Kidney capillary endothelial cell (primary cell): ENCODE results near the gene ZNF280C.
"Not testable (repeated sequence)": the region's sequence is repeated elsewhere in the genome, so short reads cannot be mapped to it uniquely, and the experiment has no call there.

ENCODE experiments used
- DNase-seq: peaks from one replicate; pipeline ENCODE4 v3.0.0-alpha.2; 2018; ENCODE audit warnings: low spot score

The ZNF280C gene

DNA sequence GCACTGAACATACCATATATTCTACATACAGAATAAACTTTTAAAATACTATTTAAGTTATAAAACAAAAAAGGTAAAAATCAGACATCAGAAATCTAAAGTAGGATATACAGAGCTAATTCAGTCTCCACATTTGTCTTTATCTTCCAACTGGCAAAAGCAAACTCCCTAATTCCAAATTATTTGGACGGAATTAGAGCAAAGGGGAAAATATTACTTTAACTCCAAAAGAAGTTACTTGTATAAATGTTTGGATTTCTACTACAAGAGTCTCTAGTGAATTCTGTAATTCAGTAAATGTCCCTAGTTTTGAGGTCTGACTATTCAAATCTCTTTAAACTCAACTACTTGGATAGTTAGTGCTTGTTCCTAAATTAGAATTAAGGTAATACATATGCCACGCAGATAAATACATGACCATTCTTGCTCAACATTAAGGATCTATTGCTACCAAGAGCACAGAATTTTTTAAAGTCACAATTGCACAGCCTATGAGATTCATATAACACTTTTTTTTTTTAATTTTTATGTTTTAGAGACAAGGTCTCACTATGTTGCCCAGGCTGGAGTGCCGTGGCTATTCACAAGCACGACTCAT lies 7.3 kb downstream of the ZNF280C start:
- DNase-seq: no peak

DNA sequence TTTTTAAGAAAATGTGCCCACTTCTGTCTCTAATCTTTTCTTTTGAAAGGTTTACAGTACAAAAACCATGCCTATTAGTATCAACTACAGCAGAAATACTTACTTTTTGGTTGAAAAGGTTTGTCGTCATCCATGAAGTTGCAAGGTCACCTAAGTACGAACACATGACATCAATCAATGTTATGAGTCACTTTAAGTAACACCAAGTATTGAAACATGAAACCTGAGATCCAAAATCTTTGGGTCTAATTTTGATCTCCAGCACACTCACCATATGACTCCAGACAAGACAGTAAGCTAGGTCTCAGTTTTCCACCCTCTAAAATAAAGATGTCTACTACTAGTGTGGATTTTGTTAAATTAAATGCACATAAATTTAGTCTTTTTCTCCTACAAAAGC lies 8.4 kb downstream of the ZNF280C start:
- no peak for DNase-seq

DNA sequence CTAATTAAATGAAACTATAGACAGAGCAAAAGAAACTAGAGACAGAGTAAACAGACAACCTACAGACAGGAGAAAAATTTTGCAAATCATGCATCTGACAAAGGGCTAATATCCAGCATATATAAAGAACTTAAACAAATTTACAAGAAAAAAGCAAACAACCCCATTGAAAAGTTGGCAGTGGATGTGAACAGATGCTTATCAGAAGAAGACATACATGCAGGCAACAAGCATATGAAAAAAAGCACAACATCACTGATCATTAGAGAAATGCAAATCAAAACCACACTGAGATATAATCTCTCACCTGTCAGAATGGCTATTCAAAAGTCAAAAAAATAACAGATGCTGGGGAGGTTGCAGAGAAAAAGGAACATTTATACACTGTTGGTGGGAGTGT lies 14.8 kb downstream of the ZNF280C start:
- no peak for DNase-seq

DNA sequence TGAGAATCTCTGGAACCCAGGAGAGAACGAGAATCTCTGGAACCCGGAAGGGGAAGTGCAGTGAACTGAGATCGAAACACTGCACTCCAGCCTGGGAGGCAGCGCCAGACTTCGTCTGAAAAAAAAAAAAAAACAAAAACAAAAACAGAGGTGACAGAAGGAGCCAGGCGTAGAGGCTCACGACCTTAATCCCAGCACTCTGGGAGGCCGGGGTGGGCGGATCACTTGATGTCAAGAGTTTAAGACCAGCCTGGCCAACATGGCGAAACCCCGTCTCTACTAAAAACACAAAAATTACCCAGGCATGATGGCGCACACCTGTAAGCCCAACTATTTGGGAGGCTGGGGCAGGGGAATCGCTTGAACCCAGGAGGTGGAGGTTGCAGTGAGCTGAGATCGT lies 17.0 kb downstream of the ZNF280C start:
- no peak for DNase-seq

DNA sequence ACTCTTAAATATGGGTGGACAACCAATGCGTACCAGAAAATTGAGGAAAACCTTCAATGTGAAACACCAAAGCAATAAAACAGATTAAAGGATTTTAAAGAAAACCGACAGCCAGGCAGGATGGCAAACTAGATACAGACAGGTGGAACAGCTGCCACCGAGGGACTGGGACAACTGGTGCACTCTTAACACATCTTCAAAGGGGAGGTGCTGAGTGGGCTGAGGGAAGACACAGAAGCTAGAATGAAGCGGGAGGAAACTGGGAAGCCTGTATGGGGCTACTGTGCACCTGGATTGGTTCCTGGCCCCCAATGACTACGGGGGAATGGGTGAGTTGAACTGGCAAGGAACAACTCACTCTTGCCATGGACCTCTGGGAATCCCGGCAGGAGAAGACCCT lies 20.7 kb downstream of the ZNF280C start:
- no peak for DNase-seq

DNA sequence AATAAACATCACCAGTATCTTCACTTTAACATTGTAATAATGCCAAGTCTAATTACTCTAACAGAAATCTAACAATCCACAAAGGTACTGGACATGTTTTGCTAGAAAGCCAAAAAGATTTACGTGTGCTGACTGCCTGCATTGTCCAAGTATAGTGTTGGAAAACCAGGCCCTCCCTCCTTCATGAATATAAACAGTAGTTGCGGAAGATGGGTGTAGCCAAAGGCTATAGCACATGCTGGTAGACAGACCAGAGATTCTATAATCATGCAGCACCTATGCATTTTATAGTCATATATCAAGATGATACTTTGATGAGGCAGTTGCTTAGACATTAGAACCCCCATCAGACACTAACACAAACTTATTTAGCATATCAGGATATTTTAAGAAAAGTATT lies 22.6 kb downstream of the ZNF280C start:
- no peak for DNase-seq

DNA sequence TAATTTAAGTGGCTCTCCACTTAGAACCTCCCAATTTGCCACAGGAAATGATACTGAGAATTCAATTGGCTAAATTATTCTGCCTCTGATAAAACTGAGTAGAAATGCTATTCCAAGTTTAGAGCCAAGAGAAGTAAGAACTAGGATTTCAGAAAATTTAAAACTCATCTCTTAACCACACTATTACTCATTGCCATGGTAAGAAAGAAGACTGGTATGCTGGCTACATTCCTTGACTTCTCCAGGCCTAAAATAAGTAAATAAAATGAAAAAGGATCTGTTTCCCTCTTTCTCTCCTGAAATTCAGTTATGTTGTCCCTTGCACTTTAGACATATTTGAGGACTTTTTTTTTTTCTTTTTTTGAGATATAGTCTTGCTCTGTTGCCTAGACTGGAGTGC lies 23.3 kb downstream of the ZNF280C start:
- no peak for DNase-seq

DNA sequence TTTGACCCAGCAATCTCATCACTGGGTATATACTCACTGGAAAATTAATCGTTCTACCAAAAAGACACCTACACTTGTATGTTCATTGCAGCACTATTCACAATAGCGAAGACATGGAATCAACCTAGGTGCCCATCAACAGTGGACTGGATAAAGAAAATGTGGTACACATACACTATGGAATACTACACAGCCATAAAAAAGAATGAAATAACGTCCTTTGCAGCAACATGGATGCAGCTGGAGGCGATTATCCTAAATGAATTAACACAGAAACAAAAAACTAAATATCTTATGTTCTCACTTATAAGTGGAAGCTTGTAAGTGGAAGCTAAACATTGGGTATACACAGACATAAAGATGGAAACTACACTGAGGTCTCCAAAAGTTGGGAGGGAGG lies 37.5 kb downstream of the ZNF280C start:
- not testable (repeated sequence) for DNase-seq

DNA sequence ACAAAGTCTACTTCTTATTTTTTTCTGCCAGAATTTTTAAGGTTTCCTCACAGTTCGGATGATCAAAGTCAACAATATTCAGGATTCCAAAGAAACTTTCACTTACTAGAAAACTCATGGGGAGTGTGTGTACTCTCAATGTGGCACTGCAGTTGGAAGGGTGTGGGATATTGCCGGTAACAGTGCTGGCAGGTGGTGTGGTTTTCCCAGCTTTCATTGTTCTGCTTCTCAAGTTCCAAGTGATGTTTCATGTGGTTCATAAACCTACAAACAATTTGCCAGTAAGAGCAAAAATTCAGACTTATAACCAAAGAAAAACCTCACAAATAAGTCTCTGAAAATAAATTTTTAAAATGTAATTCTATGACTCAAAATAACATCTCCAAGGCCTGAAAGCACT lies 39.8 kb downstream of the ZNF280C start:
- no peak for DNase-seq

DNA sequence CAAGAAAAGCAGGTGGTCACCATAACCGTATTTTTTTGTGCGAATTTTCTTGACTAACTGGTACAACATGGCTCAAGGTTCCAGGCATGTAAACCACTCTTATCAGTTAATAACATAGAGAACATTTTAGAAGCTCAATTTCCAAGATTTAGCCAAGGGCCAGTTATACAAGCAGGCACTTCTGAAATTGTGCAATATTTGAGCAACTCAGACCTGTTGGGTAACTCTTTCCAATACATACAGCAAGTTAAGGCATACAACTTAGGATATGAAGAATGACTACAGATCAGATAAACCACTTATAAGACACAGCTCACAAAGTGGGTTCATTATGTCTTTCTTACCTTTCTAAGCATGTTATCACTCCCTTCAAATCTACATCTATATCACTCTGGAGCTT lies 43.9 kb downstream of the ZNF280C start:
- no peak for DNase-seq

DNA sequence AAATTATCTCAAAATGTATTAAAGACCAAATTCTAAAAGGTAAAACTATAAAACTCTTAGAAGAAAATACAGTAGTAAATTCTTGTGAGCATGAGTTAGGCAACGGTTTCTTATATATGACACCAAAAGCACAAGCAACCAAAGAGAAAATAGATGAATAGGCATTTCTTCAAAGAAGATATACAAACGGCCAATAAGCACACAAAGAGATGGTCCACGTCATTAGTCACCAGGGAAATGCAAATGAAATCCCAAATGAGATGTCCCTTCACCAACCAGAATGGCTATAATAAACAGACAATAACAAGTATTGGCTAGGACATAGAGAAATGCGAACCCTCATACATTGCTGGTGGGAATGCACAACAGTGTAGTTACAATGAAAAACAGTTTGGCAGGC lies 52.4 kb downstream of the ZNF280C start:
- no peak for DNase-seq

DNA sequence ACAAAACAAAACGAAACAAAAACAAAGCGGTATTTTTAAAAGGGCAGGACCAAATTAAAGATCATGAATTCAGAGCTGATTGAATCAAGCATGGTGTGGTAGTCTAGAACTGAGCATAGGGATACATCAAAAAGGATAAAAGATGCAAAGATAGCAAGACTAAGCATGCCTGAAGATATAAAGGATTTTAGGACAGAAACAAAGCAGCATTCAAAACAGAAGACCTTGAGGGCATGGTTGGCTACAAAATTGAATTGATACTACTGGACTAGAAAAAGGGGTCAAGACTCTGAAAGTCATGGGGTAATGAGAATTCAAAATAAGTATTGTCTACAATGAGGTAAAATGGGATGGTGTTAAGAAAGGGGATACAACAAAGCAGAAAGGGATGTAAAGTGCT lies 55.3 kb downstream of the ZNF280C start:
- no peak for DNase-seq

DNA sequence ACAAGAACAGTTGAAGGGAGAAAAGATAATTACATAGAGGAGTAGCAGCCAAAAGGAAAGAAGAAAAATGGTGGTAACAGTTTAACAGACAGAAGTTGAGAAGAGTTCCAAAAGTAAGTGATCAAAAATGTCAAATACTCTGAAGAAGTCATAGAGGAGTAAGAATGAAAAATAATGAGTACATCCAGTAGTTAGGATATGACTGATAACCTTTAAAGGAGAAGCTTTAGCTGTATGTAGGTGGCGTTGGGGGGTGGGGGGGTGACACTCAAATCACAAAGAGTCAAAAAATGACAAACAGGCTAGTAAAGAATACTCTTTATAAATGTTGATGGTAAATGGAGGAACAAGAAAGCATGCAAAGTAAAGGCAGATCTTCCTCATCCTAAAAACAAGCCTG lies 56.3 kb downstream of the ZNF280C start:
- no peak for DNase-seq

DNA sequence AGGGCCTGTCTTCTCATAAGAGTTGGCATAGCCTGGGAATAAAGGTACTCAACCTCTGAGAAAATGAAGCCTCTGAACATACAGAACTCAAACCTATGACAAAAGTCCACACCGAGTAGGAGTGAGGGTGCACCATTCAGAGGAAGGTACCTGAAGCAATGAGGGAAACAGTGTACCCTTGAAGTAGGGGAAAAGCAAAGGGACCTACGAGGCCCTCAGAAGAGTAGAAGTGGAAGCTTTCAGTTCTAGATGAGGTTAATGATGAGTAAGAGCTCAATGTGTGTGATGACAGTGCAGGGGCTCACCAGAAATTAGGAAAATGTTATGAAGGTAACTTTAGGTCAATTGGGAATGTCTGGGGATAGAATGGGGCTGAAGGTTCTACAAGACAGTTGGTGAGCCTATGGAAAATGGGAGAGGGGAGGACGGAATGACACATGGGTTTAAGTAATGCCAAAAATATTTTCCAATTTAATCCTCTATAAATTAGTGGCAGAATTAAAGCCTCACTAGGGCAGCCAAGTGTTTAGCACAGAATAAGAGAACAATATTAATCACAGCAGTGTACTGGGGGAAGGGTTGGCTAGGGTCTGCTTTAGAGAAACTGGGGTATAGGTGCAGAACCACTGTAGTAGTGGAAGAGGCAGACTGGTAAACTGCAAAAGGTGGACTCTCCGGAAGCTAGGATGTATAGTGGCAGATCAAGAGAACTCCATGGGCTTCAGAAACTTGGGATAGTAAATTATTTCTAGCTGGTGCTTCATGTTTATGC lies 57.1 kb downstream of the ZNF280C start:
- no peak for DNase-seq

DNA sequence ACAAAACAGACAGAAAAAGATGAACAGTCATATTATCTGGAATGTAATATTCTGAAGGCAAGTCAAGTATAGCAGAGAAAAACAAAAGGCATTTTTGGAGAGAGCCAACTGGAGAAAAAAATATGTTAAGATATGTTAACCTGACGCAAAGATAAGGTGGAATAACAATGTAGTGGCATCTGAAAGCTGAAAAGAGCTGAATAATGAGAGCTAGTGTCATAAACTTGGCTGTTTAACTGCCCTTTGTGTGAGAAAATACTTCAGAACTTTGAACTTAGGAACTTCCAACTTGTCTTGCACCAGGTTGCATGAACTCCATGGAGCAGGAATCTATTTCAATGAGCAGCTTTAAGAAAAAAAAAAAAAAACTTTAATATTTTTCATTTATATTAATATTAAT lies 64.1 kb downstream of the ZNF280C start:
- no peak for DNase-seq

DNA sequence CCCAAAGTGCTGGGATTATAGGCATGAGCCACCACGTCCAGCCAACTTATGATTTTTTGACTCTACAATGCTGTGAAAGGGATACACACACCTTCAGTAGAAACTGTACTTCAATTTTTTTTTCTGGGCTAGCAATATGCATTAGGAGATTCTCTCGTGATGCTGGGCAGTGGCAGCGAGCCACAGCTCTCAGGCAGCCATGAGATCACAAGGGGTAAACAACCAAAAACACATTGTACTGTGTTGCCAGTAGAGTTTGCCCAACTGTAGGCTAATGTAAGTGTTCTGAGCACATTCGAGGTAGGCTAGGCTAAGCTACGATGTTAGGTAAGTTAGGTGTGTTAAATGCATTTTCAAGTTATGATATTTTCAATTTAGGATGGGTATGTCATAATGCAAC lies 71.2 kb downstream of the ZNF280C start:
- no peak for DNase-seq

DNA sequence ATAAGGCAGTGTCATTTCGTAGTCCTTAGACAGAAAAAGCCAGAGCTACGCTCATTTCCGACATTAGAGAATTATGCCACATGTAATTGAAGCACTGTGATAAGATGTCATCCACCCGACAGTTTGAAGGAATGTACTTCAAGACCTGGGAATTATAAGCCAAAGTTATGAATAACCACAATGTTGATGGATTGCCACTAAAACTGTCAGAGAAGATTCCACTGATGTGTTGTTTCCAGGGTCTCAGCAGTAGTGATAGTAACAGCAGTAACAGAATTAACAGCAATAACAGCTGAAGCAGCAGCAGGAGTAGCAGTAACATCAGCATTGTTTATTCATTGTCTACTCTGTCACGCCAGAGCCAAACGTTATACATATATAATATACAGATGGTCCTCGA lies 72.2 kb downstream of the ZNF280C start:
- DNase-seq: no peak

DNA sequence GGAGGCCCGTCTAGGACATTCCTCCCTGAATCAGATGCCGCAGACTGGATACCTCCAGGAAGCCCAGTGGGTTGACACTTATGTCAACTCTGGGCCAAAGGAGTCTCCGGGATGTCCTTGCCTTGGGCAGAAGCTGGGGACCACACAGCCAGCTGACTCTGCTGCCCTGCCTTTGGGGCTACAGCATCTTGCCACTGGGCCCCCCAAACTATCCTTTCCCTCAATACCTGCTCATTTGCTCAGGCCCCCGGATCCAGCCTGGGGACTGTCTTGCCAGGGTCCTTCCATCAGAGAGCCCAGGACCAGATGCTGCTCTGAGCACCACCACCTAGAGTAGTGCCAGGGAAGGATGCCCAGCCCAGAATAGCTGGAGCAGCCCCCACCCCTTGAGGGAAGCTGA lies 77.9 kb downstream of the ZNF280C start:
- no peak for DNase-seq

DNA sequence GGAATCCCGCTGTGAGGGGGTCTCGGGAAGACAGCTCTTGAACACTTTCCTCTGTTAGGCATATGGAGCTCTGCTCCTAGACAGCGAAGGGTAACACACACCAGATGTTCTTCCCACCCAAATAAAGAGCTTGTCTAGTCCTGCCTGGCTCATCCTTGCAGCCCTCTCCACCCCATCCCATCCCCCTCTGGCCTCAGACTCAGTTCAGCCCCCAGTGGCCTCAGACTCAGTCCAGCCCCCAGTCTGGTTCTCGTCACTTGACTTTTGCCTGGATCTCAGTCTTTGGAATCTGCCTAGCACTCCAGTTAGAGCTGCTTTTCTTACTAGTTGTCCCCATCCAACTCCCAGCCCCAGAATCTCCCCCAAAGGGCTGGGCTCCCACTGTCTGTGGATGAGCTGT lies 82.0 kb downstream of the ZNF280C start:
- DNase-seq: no peak

DNA sequence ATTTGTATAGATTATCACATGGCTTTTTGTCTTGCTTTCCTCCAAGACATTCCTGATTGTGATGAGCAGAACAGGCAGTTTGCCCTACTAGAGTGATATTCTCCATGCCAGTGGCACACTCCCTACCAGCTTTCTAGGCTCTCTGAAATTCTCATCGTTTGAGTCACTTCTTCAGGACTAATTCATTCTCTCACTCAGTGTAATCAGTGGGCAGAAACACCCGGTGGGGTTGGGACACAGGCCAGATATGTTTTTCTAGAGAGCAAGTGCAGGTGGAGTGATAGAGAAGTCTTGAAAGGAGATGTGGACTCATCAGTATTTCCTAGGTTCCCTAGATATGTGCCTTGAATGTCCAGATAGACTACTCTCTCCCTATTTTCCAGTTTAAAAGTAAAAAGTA lies 83.8 kb downstream of the ZNF280C start:
- DNase-seq: no peak

DNA sequence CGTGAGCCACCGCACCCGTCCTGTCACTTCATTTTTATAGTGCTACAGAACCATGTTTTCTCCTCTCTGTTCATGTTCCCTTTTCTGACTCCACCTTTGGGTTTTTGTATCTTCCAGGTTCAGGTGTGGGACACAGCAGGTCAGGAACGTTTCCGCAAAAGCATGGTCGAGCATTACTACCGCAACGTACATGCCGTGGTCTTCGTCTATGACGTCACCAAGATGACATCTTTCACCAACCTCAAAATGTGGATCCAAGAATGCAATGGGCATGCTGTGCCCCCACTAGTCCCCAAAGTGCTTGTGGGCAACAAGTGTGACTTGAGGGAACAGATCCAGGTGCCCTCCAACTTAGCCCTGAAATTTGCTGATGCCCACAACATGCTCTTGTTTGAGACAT lies 84.5 kb downstream of the ZNF280C start:
- no peak for DNase-seq

DNA sequence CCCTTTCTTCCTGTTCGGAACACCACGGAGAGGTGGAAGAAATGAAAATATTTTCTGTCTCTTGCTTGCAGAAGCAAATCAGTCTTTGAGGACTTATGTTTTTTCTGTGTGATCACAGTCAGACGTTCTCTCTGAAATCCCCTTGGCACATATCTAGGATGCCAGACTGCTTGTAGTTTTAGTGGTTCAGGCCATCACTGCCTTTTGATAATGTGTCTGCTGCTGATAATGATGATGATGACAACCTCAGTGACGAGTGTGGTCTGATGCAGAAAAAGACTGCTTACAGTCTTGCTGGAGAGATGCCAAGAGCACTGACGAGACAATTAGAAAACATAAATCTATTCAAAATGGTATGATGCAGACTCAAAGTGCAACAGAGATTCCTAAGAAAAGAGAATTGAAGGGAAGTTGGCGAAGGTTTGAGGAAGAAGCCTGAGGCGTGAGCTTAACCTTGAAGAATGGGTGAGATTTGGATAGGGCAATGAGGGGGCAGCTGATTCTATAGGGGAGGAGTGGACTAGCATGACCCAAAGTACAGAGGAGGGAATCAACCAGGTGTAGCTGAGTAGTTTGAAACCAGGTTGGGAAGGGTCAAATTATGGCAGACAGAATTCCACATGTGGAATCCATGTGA lies 89.0 kb downstream of the ZNF280C start:
- no peak for DNase-seq

DNA sequence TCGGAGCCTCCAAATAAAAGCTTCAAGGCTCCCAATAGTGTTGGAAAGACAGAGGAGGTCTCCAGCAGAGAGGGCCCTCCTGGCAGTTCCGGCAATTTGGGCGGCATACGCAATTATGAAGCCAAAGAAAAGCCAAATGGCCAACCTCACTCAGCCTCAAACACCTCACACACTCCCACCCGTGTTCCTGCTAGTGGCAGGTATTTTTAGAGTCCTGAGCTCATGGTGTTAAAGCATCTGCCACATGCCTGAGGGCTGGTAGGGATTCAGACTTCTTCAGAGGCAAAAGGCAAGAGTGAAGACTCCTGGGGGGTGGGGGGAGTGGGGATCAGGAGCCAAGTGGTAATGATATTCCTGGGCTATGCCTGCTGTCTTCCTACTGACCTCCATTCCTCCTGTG lies 89.5 kb downstream of the ZNF280C start:
- DNase-seq: no peak

DNA sequence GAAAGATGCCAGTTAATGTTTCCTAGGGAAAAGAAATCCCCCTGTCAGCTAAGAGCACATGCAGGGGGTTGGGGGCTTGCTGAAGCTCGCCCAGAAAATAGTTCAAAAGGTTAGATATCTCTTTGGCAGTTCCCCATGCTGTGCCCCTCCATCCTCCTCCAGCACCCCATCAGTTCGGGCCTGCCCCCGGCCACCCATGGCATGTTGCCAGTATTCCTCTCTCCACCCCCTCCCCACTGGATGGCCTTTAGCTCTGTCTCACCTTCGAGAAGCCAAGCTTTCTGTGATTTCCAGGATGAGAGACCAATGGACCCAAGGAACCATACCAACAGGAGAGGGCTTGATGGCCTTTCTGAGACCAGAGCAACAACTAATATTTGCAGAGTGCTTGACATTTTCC lies 91.8 kb downstream of the ZNF280C start:
- no peak for DNase-seq
